LNCAP (cell line): ENCODE data around the gene BCAS1.

Experiments used
- CTCF ChIP-seq: fragments of 450-650 bp; IDR thresholded peaks from 2 replicates; pipeline ENCODE4 v1.5.1; 2017; ENCODE audit warnings: mild to moderate bottlenecking

BCAS1 gene

GRCh38 chr20:54014293-54014926 lies 56.0 kb downstream of the BCAS1 start:
- TF ChIP-seq CTCF, result no peak

GRCh38 chr20:54013471-54013870 lies 56.9 kb downstream of the BCAS1 start:
- TF ChIP-seq CTCF, result no peak

- no peak for TF ChIP-seq CTCF
Observed at GRCh38 chr20:54011346-54011745, 59.0 kb downstream of the BCAS1 start.

GRCh38 chr20:54005524-54005923 lies 64.9 kb downstream of the BCAS1 start:
- TF ChIP-seq CTCF, result no peak

- TF ChIP-seq CTCF, result no peak
Observed at GRCh38 chr20:54004445-54004844, 65.9 kb downstream of the BCAS1 start.

- no peak for TF ChIP-seq CTCF
Observed at GRCh38 chr20:54002741-54003140, 67.7 kb downstream of the BCAS1 start.

GRCh38 chr20:54002056-54002575 lies 68.3 kb downstream of the BCAS1 start:
- TF ChIP-seq CTCF, result no peak

- no peak for TF ChIP-seq CTCF
Observed at GRCh38 chr20:54000914-54001313, 69.5 kb downstream of the BCAS1 start.
